ENCODE results near the gene PPP3R1.

The PPP3R1 gene

DNA sequence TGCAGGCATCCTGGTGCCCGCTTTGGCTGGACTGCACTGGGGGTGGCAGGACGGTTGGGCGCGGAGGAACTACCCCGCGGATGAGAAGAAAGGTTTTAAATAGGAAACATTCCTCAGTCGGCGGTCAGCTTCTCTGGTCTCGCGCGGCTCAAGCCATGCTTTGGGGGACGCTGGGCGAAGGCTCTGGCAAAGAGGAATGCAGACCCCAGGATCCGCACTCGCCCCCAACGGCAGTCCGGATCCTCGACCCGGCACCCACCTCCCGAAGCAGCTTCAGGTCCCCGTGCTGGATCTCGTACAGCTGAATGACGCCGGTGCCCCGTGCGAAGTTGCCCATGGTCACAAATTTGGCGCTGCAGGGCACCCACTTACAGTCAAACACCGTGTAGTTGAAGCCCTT, 95.3 kb downstream of the PPP3R1 start:
- DNase-seq: peak in 8 of 58 donors; percentile 41 to 83 (median 54)

DNA sequence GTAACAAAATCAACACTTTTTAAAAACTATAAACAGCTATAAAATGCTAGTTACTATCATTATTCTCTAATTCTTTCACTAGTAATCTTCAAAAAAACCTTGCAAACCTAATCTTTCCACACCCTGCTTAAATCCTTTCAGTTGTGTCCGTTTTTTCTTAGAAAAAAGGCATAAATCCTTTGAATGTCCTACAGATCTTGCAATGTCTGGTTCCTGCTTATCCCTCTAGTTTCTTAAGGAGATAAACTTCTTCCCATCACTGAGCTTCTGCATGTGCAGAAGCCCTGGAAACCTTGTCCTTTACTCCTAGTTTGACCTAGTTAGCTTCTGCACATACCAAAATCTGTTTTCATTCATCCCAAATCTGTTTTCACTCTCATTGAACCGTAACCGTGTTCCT, 95.9 kb downstream of the PPP3R1 start:
- no peak for DNase-seq

DNA sequence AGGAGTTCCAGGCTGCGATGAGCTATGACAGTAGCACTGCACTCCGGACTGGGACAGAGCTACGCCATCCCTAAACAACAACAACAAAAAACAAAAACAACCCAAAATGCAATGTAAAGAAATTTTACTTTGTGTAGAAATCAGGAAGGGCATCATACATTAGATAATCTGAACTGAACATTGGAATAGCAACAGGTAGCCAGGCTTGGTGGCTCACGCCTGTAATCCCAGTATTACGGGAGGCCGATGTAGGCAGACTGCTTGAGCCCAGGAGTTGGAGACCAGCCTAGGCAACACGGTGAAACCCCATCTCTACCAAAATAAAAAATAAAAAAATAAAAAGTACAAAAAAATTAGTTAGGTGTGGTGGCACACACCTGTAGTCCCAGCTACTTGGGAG, 96.7 kb downstream of the PPP3R1 start:
- DNase-seq: no peak

DNA sequence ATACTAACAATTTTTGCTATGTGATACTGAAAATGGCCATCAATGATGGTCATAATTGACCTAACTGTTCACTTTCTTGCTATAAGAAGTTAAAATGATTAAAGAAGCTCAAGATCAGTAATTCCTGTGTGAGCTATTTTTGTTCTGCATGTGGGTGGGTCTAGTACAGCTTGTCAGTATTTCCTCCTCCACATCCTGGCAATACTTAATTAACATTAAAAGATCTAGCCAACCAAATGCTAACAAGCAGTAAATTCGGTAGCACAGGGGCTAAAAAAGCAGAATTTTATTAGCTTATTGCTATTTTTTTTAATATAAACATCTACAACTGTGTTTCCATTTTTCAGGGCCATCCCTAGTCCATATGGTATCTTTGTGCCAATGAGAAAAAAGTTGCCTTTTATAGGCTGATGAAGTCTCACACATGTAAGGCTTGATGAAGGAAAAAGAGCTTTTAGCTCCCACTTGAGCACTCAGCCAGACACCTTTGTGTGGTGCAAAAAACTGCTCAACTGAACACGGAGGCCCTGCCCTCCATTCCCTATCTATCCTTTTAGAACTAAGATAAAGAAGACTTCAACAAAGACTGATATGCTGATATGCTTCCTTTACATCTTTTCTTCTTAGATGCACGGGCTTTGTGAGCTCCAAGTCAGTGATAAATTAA, 99.5 kb downstream of the PPP3R1 start:
- peak in 1 of 58 donors; percentile 20 for DNase-seq

DNA sequence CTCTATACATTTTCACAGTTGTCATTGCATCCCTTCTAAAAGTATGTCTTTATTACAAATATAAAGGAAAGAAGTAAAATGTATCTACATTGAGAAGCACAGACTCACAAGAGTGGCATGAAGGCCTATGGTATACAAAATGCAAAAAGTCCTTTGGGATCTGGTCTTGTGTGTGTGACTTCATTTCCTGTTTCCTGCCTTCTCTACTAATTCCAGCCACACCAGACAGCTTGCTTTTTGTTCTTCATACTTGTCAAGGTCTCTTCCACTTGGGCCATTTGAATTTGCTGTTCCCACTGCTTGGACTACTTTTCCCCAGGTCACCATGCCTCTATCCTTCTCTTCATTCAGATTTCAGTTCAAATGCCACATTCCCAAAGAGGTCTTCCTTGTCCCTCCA, 101.3 kb downstream of the PPP3R1 start:
- DNase-seq: no peak

DNA sequence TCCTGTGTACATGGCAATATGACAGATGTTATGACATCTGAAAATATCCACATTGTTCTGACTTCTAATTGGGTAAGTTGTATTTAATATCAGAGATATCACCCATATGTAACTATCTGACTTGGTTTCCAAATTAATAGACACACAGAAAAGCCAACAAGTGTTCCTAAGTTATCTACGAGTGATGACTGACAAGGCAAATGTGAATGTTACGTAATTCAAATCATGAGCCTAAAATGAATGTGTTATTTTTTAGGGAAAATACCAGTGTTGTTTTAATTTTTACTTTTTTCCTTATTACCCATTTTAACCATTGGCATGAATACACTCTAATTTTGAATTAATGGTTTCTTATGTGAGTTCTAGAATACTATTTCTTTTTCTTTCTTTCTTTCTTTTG, 110.5 kb downstream of the PPP3R1 start:
- DNase-seq: no peak

DNA sequence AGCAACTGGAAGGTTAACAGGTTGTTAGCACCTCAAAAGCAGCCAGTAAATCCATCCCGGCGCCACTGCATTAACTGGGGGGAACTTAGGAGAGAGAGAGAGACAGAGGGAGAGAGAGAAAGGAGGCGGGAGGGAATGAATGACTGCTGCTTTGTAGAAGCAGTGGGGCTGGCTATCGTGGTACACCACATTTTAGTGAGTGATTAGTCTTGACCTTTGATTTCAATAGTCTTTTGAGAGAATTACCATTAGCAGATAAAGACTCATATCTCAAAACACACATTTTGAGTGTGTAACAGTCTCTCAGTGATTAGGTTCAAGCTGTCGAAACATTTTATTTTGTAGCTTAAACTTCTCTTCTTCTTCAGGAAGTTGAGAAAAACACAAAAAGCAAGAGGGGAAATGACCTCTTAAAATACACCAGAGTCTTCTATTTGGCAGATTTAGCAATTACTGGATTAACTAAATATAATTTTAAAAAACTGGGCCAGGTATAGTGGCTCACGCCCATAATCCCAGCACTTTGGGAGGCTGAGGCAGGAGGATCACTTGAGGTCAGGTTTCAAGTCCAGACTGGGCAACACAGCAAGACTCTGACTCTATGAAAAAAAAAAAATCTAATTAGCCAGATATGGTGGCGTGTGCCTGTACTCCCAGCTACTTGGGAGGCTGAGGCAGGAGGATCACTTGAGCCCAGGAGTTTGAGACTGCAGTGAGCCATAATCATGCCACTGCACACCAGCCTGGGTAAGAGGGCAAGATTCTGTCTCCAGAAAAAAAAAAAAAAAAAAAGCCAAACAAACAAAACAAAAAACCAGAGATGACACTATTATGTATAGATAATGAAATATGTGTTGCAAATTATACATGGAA, 116.6 kb downstream of the PPP3R1 start:
- DNase-seq: no peak

DNA sequence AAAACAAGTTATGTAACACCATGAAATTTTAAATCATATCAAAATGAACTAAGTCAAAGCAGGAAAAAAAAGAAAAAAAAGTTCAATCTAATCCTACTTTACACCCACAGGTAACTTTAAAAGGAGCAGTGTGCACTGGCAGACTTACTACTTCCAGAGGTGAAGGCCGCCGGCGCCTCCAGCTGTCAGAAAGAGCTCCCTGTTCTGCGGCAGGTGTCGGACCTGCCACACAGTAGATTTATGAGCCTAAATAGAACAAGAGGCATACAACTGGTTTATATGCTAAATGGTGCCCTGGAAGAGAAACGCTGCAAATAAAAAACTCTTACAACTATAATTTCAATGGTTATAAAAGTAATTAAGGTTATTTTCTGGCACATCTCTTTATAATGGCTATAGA, 117.8 kb downstream of the PPP3R1 start:
- DNase-seq: no peak

DNA sequence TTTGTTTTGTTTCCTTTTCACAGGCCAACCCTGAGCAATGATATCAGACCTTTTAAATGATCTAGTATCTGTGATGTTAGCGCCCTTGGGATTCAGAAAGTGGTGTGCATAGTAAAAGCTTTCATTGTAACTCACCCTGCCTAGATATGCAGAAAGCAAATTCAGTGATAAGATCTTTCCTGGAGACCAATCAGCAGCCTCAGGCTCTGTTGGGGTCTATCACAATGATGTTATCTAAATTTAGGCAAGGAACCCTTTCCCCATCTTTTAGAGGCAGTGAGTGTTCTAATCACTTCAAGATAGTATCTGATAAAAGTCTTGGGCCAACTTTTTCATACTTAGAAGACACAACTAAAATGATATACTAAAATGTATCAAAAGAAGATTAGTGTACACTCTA, 118.2 kb downstream of the PPP3R1 start:
- no peak for DNase-seq
